SK-N-SH (cell line): Measurements from ENCODE around the gene NTHL1. TPM values are rescaled to one million over a fixed set of nuclear protein-coding genes. Genes with fewer than 3 reads are reported as not detected.

Source experiments
- CTCF ChIA-PET: fragments of 300-600, 350-600 bp; formaldehyde crosslinking; extraction: SDS; loops from one replicate; lab custom pipeline; 2021; lab: Yijun Ruan, JAX
- POLR2A ChIA-PET: fragments of 350-600 bp; sonication (Branson Sonifier 250); formaldehyde crosslinking; extraction: SDS; loops from one replicate; lab custom pipeline; 2020; ENCODE audit warnings: antibody characterized with exemption, inconsistent platforms; lab: Yijun Ruan, JAX
- DNase-seq: peaks from one replicate; pipeline ENCODE4 v3.0.0; 2012
- H2AFZ ChIP-seq: fragments of 200-600 bp; sonication (generic); 2 replicates; pipeline ENCODE4 v1.8.1; 2016; ENCODE audit warnings: antibody characterized with exemption, mild to moderate bottlenecking, low read depth
- H3F3A ChIP-seq: fragments of 200-600 bp; sonication (generic); replicated peaks from 2 replicates; pipeline ENCODE3; 2016; ENCODE audit warnings: antibody characterized with exemption, mild to moderate bottlenecking; ENCODE audit not compliant: insufficient read depth
- H3K27ac ChIP-seq, 2 experiments: fragments of 200-500 bp in 1 of 2; fragments of 200-600 bp in 1 of 2; sonication (Bioruptor generic) in 1 of 2; sonication (generic), shearing (Covaris generic) in 1 of 2; 2 replicates each; pipeline versions ENCODE4 v1.5.1 to v1.6.1; 2014 to 2016; ENCODE audit warnings: low read depth in 2 of 2, inconsistent platforms in 1 of 2, low read length in 1 of 2, mild to moderate bottlenecking in 1 of 2, mixed read lengths in 1 of 2
- H3K27me3 ChIP-seq: fragments of 200-600 bp; sonication (generic), shearing (Covaris generic); 2 replicates; pipeline ENCODE4 v1.6.1; 2016; ENCODE audit warnings: mixed run types; ENCODE audit not compliant: insufficient read depth
- H3K36me3 ChIP-seq, 2 experiments: fragments of 200-500 bp in 1 of 2; fragments of 200-600 bp in 1 of 2; sonication (Bioruptor generic) in 1 of 2; sonication (generic) in 1 of 2; replicated peaks in 1 of 2; 2 replicates each; pipeline versions ENCODE3 to v1.5.1; 2014 to 2016; ENCODE audit warnings: low read length in 1 of 2, mild to moderate bottlenecking in 1 of 2; ENCODE audit not compliant: insufficient read depth in 2 of 2, control insufficient read depth in 1 of 2
- H3K4me1 ChIP-seq, 2 experiments: fragments of 200-500 bp in 1 of 2; fragments of 200-600 bp in 1 of 2; sonication (Bioruptor generic) in 1 of 2; sonication (generic), shearing (Covaris generic) in 1 of 2; 2 replicates each; pipeline versions ENCODE4 v1.5.1 to v1.6.1; 2014 to 2016; ENCODE audit warnings: low read depth in 1 of 2, low read length in 1 of 2, mixed run types in 1 of 2; ENCODE audit not compliant: insufficient read depth in 2 of 2, control insufficient read depth in 1 of 2
- H3K4me2 ChIP-seq: fragments of 200-600 bp; sonication (generic), shearing (Covaris generic); 2 replicates; pipeline ENCODE4 v1.6.1; 2017; ENCODE audit warnings: mixed run types
- H3K4me3 ChIP-seq, 2 experiments: fragments of 200-500 bp in 1 of 2; fragments of 200-600 bp in 1 of 2; sonication (Bioruptor generic) in 1 of 2; sonication (generic), shearing (Covaris generic) in 1 of 2; 2 replicates each; pipeline versions ENCODE4 v1.5.1 to v1.8.1; 2014 to 2016; ENCODE audit warnings: low read depth in 2 of 2, inconsistent platforms in 1 of 2, low read length in 1 of 2, mild to moderate bottlenecking in 1 of 2, mixed read lengths in 1 of 2, moderate library complexity in 1 of 2
- H3K79me2 ChIP-seq: fragments of 200-600 bp; sonication (generic); 2 replicates; pipeline ENCODE4 v1.8.1; 2017; ENCODE audit warnings: mild to moderate bottlenecking; ENCODE audit not compliant: insufficient read depth
- H3K9ac ChIP-seq: fragments of 200-600 bp; sonication (generic); 2 replicates; pipeline ENCODE4 v1.6.1; 2017; ENCODE audit warnings: mixed run types
- H3K9me2 ChIP-seq: fragments of 200-600 bp; sonication (generic); 2 replicates; pipeline ENCODE4 v1.6.1; 2017; ENCODE audit warnings: mixed run types
- H3K9me3 ChIP-seq: fragments of 200-600 bp; sonication (generic); 2 replicates; pipeline ENCODE4 v1.6.1; 2017; ENCODE audit warnings: mixed run types, mild to moderate bottlenecking, moderate library complexity
- H4K20me1 ChIP-seq: fragments of 200-600 bp; sonication (generic); 2 replicates; pipeline ENCODE4 v1.6.1; 2017; ENCODE audit warnings: mild to moderate bottlenecking, mixed run types; ENCODE audit not compliant: insufficient read depth
- EZH2phosphoT487 ChIP-seq: fragments of 200-600 bp; sonication (generic); IDR thresholded peaks from 2 replicates; pipeline ENCODE4 v1.6.1; 2017; ENCODE audit warnings: low read depth, mixed run types, mild to moderate bottlenecking, antibody characterized with exemption, moderate library complexity, borderline replicate concordance
- FOXJ3 ChIP-seq: sonication (generic); formaldehyde crosslinking; IDR thresholded peaks from 2 replicates; pipeline ENCODE4 v1.5.1; 2020; ENCODE audit warnings: mild to moderate bottlenecking, missing genetic modification reagents
- GABPA ChIP-seq: IDR thresholded peaks from 2 replicates; pipeline ENCODE4 v1.4.0; 2012; ENCODE audit warnings: low read depth, mild to moderate bottlenecking
- JUND ChIP-seq: IDR thresholded peaks from 2 replicates; pipeline ENCODE4 v1.4.0; 2012
- MAX ChIP-seq: IDR thresholded peaks from 2 replicates; pipeline ENCODE4 v1.4.0; 2012; ENCODE audit warnings: low read depth
- NFIC ChIP-seq: IDR thresholded peaks from 2 replicates; pipeline ENCODE4 v1.4.0; 2012; ENCODE audit warnings: borderline replicate concordance
- POLR2AphosphoS5 ChIP-seq: IDR thresholded peaks from 2 replicates; pipeline ENCODE4 v1.6.1; 2012; ENCODE audit warnings: low read depth, low read length
- RXRA ChIP-seq: IDR thresholded peaks from 2 replicates; pipeline ENCODE4 v1.4.0; 2012; ENCODE audit warnings: low read depth, mild to moderate bottlenecking, borderline replicate concordance
- SMC3 ChIP-seq: IDR thresholded peaks from 2 replicates; pipeline ENCODE4 v1.6.1; 2012; ENCODE audit warnings: low read depth, low read length, improper control_type of control experiment
- TAF1 ChIP-seq: IDR thresholded peaks from 2 replicates; pipeline ENCODE4 v1.6.1; 2012; ENCODE audit warnings: low read depth, mild to moderate bottlenecking, low read length, moderate library complexity, borderline replicate concordance
- TCF12 ChIP-seq: IDR thresholded peaks from 2 replicates; pipeline ENCODE4 v1.4.0; 2012
- USF1 ChIP-seq: IDR thresholded peaks from 2 replicates; pipeline ENCODE4 v1.4.0; 2012; ENCODE audit warnings: low read depth, borderline replicate concordance
- USF2 ChIP-seq: fragments of 150-350 bp; IDR thresholded peaks from 2 replicates; pipeline ENCODE4 v1.6.1; 2017; ENCODE audit warnings: antibody characterized with exemption, low read length, low read depth, borderline replicate concordance
- WGBS: methylation state at CpG from one replicate; pipeline ENCODE4 v1.1.6; 2017; ENCODE audit warnings: low lambda C conversion rate; 5-methylcytosine and 5-hydroxymethylcytosine counted together
- polyA plus RNA-seq, 3 experiments: library from polyadenylated mRNA; depleted of rRNA; stranded (reverse); fragments of >200 nt; gene quantifications; 2 replicates each; pipeline ENCODE4 v1.2.3, GENCODE V29; 2012

The NTHL1 gene
- polyA plus RNA-seq, 1 of the 3 experiments (the other 2 are of a cell fraction), result 77.3 TPM

GRCh38 chr16:2015947-2016208 lies 31.8 kb downstream of the NTHL1 start:
- no peaks in the 10 kb centered on the region for H4K20me1 ChIP-seq
- no peak for DNase-seq
- no peak for TF ChIP-seq EZH2phosphoT487
- no peak for TF ChIP-seq JUND
- no peak for TF ChIP-seq USF1
- TF ChIP-seq SMC3, result no peak
- no peak for TF ChIP-seq FOXJ3 (CRISPR knock-in tag)
- TF ChIP-seq TCF12, result no peak
- TF ChIP-seq RXRA, result no peak
- TF ChIP-seq NFIC, result no peak
- TF ChIP-seq MAX, result no peak
- TF ChIP-seq GABPA, result no peak
- TF ChIP-seq, all 33 proteins: peak for 0
- Histone ChIP-seq H3K4me1 (no peaks in the 10 kb centered on the region; a peak in 1 of 4 replicates), H3K79me2 (no peaks in the 10 kb centered on the region), H3K27ac (no peak overlapping the region), H3K9me3 (no peaks in the 10 kb centered on the region), H3K36me3 (no peaks in the 10 kb centered on the region), H3K4me3 (no peak overlapping the region), H3K27me3 (peaks cover 4% of the 10 kb centered on the region; the same call in 1 of the 2 replicates), H3F3A (no peaks in the 10 kb centered on the region), H3K9ac (no peak overlapping the region), H3K4me2 (no peak overlapping the region), H3K9me2 (no peaks in the 10 kb centered on the region), H2AFZ (no peak overlapping the region)
- POLR2A ChIA-PET, result interaction anchor here (1.3 kb wide), 1 partner anchor 139 kb away, joined by 5 read pairs; the partner anchor contains the start of gene TRAF7
- 87% methylated on average over 7 of the region's 7 CpGs for WGBS
- CTCF ChIA-PET, result interaction anchor here (0.6 to 2.3 kb wide), 11 partner anchors 12 to 152 kb away, joined by 3 to 17 read pairs (median 4); partner anchors contain the start of gene RPS2

GRCh38 chr16:2015117-2015946 lies 32.3 kb downstream of the NTHL1 start:
- Histone ChIP-seq H3K9ac (no peak overlapping the region), H3F3A (peaks cover 2% of the 10 kb centered on the region), H3K36me3 (no peaks in the 10 kb centered on the region), H3K79me2 (peaks cover 5% of the 10 kb centered on the region)
- TF ChIP-seq TCF12 (no peak), NFIC (no peak), TAF1 (no peak), USF2 (no peak), POLR2AphosphoS5 (no peak), JUND (no peak)
- TF ChIP-seq, all 33 proteins: peak for 0
- H2AFZ ChIP-seq, result no peak overlapping the region
- no peak overlapping the region for H3K4me3 ChIP-seq
- no peak for DNase-seq
- no peaks in the 10 kb centered on the region; the same call in 1 of the 2 replicates for H3K27me3 ChIP-seq
- peaks cover 0 to 5% of the 10 kb centered on the region in 2 experiments; a peak in 1 of 4 replicates for H3K4me1 ChIP-seq
- no peaks in the 10 kb centered on the region for H3K9me3 ChIP-seq
- 73% methylated on average over 20 of the region's 24 CpGs for WGBS
- ChIA-PET CTCF (interaction anchor here (0.7 to 2.3 kb wide), 5 partner anchors 9 to 126 kb away, joined by 3 to 17 read pairs (median 6); no protein-coding TSS in a partner anchor), POLR2A (interaction anchor here (0.7 kb wide), 1 partner anchor 138 kb away, joined by 3 read pairs; no protein-coding TSS in a partner anchor)
- H3K27ac ChIP-seq, result no peak overlapping the region
- no peaks in the 10 kb centered on the region for H4K20me1 ChIP-seq
- H3K4me2 ChIP-seq, result no peak overlapping the region
- H3K9me2 ChIP-seq, result no peaks in the 10 kb centered on the region
